ENCODE measurements around the gene RUNX2.

DNA sequence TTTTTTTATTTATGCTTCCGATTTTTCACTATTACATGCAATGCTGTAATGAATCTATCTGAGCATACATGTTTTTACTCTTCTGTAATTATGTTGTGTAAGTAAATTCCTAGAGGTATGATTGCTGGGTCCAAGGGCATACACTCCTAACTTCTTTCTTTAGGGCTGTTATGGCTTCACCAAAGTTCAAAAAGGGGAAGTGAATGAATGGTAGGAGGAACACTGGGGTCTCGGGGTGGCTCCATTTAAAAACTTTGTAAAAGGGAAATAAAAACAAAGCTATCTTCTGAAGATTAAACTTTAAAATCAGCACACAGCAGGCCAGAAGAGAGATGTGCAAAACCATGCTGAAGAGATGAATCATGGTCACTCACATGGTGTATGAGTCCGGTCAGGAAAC, 338.7 kb downstream of the RUNX2 start:
- TF ChIP-seq, protein P1, sequence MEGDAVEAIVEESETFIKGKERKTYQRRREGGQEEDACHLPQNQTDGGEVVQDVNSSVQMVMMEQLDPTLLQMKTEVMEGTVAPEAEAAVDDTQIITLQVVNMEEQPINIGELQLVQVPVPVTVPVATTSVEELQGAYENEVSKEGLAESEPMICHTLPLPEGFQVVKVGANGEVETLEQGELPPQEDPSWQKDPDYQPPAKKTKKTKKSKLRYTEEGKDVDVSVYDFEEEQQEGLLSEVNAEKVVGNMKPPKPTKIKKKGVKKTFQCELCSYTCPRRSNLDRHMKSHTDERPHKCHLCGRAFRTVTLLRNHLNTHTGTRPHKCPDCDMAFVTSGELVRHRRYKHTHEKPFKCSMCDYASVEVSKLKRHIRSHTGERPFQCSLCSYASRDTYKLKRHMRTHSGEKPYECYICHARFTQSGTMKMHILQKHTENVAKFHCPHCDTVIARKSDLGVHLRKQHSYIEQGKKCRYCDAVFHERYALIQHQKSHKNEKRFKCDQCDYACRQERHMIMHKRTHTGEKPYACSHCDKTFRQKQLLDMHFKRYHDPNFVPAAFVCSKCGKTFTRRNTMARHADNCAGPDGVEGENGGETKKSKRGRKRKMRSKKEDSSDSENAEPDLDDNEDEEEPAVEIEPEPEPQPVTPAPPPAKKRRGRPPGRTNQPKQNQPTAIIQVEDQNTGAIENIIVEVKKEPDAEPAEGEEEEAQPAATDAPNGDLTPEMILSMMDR (IDR thresholded peaks at IDR 0.05), result no peak
- TF ChIP-seq EZH2phosphoT487 (IDR thresholded peaks at IDR 0.05) (no peak), EZH2 (IDR thresholded peaks at IDR 0.05) (no peak)
